Measurements from ENCODE around the gene PTPRQ.

- no peak for TF ChIP-seq CTCF (IDR thresholded peaks at IDR 0.05)
- no peak for TF ChIP-seq POLR2AphosphoS5 (IDR thresholded peaks at IDR 0.05)
- no peak for TF ChIP-seq POLR2A (IDR thresholded peaks at IDR 0.05)
Measured at GRCh38 chr12:80593766-80594165, 149.7 kb downstream of the PTPRQ start.

Data from suprapubic skin (tissue), 4 donors.